HAP-1 (cell line): ENCODE results near the gene CALHM1.
"Not testable (repeated sequence)": the region's sequence is repeated elsewhere in the genome, so short reads cannot be mapped to it uniquely, and the experiment has no call there.

Source experiments
- DNase-seq, 2 experiments: peaks; one replicate each; pipeline ENCODE4 v3.0.0-alpha.2; 2016 to 2020; ENCODE audit warnings: low spot score in 2 of 2
- H3K27me3 ChIP-seq: fragments of 250-450 bp; sonication (Bioruptor Pico); 2 replicates; pipeline ENCODE4 v1.5.1; 2020; ENCODE audit warnings: low read depth, mild to moderate bottlenecking, moderate library complexity
- H3K36me3 ChIP-seq: fragments of 250-450 bp; sonication (Bioruptor Pico); replicated peaks from 2 replicates; pipeline ENCODE4 v1.5.1; 2020; ENCODE audit warnings: mild to moderate bottlenecking
- H3K4me1 ChIP-seq: fragments of 250-450 bp; sonication (Bioruptor Pico); 2 replicates; pipeline ENCODE4 v1.5.1; 2020; ENCODE audit warnings: mild to moderate bottlenecking
- H3K4me3 ChIP-seq: fragments of 250-450 bp; sonication (Bioruptor Pico); 2 replicates; pipeline ENCODE4 v1.5.1; 2020; ENCODE audit warnings: mild to moderate bottlenecking, moderate library complexity
- H3K9me3 ChIP-seq: fragments of 250-450 bp; sonication (Bioruptor Pico); 2 replicates; pipeline ENCODE4 v1.5.1; 2020; ENCODE audit warnings: mild to moderate bottlenecking, moderate library complexity
- in situ Hi-C: fragments of 300-500 bp; cut with MboI; formaldehyde crosslinking; loops from 3 replicates; pipeline ENCODE4 v1.14.3; 2020; ENCODE audit warnings: low sequenced_read_pairs, inconsistent platforms, mixed read lengths

CALHM1 gene

GRCh38 chr10:103417601-103418000 is 41.1 kb downstream of the CALHM1 start:
- DNase-seq, result no peak
- in situ Hi-C loops, result no loop called here
- Histone ChIP-seq H3K9me3 (no peaks in the 10 kb centered on the region), H3K4me1 (no peaks in the 10 kb centered on the region), H3K4me3 (no peak overlapping the region), H3K36me3 (peaks cover 87% of the 10 kb centered on the region), H3K27me3 (no peaks in the 10 kb centered on the region)

GRCh38 chr10:103417148-103417469 is 41.6 kb downstream of the CALHM1 start:
- DNase-seq, H3K4me1 ChIP-seq, in situ Hi-C loops, H3K4me3 ChIP-seq, H3K9me3 ChIP-seq, H3K27me3 ChIP-seq: not testable (repeated sequence)
- H3K36me3 ChIP-seq, result peaks cover 87% of the 10 kb centered on the region

GRCh38 chr10:103416436-103417147 is 42.1 kb downstream of the CALHM1 start:
- Histone ChIP-seq H3K4me1 (no peaks in the 10 kb centered on the region), H3K4me3 (no peak overlapping the region), H3K9me3 (no peaks in the 10 kb centered on the region), H3K36me3 (peaks cover 86% of the 10 kb centered on the region), H3K27me3 (no peaks in the 10 kb centered on the region)
- in situ Hi-C loops, result no loop called here
- peak; percentile 32 to 66 for DNase-seq

- DNase-seq, result no peak
- in situ Hi-C loops, result no loop called here
- Histone ChIP-seq H3K4me3 (no peak overlapping the region), H3K36me3 (peaks cover 88% of the 10 kb centered on the region), H3K4me1 (no peaks in the 10 kb centered on the region), H3K9me3 (no peaks in the 10 kb centered on the region), H3K27me3 (no peaks in the 10 kb centered on the region)
These were observed 43.1 kb downstream of the CALHM1 start for GRCh38 chr10:103415581-103415980.

GRCh38 chr10:103413564-103413963 is 45.1 kb downstream of the CALHM1 start:
- Histone ChIP-seq H3K27me3 (no peaks in the 10 kb centered on the region), H3K4me1 (no peaks in the 10 kb centered on the region), H3K4me3 (no peak overlapping the region), H3K36me3 (peaks cover 89% of the 10 kb centered on the region), H3K9me3 (no peaks in the 10 kb centered on the region)
- in situ Hi-C loops, result no loop called here
- DNase-seq, result no peak
